NB4 (cell line): ENCODE measurements around the gene BAK1.
A peak's percentile ranks its signal among the peaks of the same experiment; 100 is the strongest.
"Not testable (repeated sequence)": the region's sequence is repeated elsewhere in the genome, so short reads cannot be mapped to it uniquely, and the experiment has no call there.

Source experiments
- DNase-seq: peaks from one replicate; pipeline ENCODE4 v3.0.0; 2010; ENCODE audit warnings: low read depth
- H3K4me3 ChIP-seq: one replicate; pipeline ENCODE4 v1.5.1; 2011; ENCODE audit warnings: mild to moderate bottlenecking, low read depth, low read length, moderate library complexity
- CTCF ChIP-seq: IDR thresholded peaks from one replicate; pipeline ENCODE4 v1.5.1; 2012; ENCODE audit warnings: low read depth, low read length
- MAX ChIP-seq: IDR thresholded peaks from 2 replicates; pipeline ENCODE4 v1.6.1; 2011; ENCODE audit warnings: low read depth, low read length
- MYC ChIP-seq: IDR thresholded peaks from 2 replicates; pipeline ENCODE4 v1.6.1; 2011; ENCODE audit warnings: low read depth, low read length
- POLR2A ChIP-seq: IDR thresholded peaks from 2 replicates; pipeline ENCODE4 v1.6.1; 2011; ENCODE audit warnings: mild to moderate bottlenecking; ENCODE audit not compliant: insufficient read length; ENCODE audit errors: extremely low read depth

BAK1 gene

GRCh38 chr6:33597551-33598322 lies 17.7 kb upstream of the BAK1 start:
- no peak for DNase-seq
- TF ChIP-seq MAX (no peak), CTCF (no peak), POLR2A (no peak), MYC (no peak)
- H3K4me3 ChIP-seq, result no peak overlapping the region

- peak; percentile 48 for DNase-seq
- H3K4me3 ChIP-seq, result not testable (repeated sequence)
Observed at GRCh38 chr6:33596894-33597293, 16.8 kb upstream of the BAK1 start.

GRCh38 chr6:33595001-33595846 lies 15.1 kb upstream of the BAK1 start:
- no peak for DNase-seq
- TF ChIP-seq CTCF (no peak), POLR2A (no peak)

GRCh38 chr6:33593414-33593727 lies 13.3 kb upstream of the BAK1 start:
- DNase-seq, result no peak
- H3K4me3 ChIP-seq, result no peak overlapping the region
- TF ChIP-seq MYC (no peak), MAX (no peak), CTCF (no peak), POLR2A (no peak)

More at GRCh38 chr6:33595001-33595846, 15.1 kb upstream of the BAK1 start:
- no peak overlapping the region for H3K4me3 ChIP-seq

- no peak for DNase-seq
- TF ChIP-seq MAX (no peak), POLR2A (no peak), MYC (no peak), CTCF (no peak)
- no peak overlapping the region for H3K4me3 ChIP-seq
Observed at GRCh38 chr6:33592595-33593413, 12.7 kb upstream of the BAK1 start.

GRCh38 chr6:33592280-33592594 lies 12.2 kb upstream of the BAK1 start:
- no peak for DNase-seq
- H3K4me3 ChIP-seq, result no peak overlapping the region
- TF ChIP-seq MAX (no peak), CTCF (no peak)
